Activated naive CD4-positive, alpha-beta T cell treated with Interleukin-2 at 50 U/mL for 16 hours (primary cell): ENCODE measurements around the gene ADGRB3.
A peak's percentile ranks its signal among the peaks of the same experiment; 100 is the strongest.
"Not testable (repeated sequence)": the region's sequence is repeated elsewhere in the genome, so short reads cannot be mapped to it uniquely, and the experiment has no call there.

ENCODE experiments used
- DNase-seq: peaks from one replicate; pipeline ENCODE4 v3.0.0-alpha.2; 2020

Gene ADGRB3

DNA sequence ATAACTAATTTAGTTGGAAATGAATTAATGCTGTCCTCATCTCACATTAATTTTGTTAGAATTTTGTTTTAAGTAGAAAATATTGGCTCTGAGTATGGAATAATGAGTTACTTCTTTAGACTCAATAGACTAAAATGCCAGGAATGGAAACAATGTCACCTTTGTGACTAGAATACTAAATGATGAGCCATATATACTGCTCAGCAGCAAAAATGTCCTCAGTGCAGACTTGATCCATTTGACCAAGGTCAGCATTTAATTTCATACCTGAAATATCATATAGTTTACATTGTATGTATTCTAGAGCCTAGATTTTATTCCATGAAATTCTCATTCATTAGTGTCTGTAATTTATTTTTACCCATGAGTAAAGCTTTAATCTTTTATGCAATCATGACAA is 217.7 kb downstream of the ADGRB3 start:
- DNase-seq: no peak

DNA sequence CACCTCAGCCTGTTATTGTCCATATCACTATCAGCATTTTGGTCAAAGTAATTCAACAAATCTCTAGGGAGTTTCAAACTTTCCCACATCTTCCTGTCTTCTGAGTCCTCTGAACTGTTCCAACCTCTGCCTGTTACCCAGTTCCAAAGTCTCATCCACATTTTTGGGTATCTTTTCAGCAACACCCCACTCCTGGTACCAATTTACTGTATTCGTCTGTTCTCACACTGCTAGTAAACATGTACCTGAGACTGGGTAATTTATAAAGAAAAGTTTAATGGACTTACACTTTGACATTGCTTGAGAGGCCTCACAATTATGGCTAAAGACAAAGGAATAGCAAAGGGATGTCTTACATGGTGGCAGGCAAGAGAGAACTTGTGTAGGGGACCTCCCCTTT is 224.2 kb downstream of the ADGRB3 start:
- DNase-seq: no peak

DNA sequence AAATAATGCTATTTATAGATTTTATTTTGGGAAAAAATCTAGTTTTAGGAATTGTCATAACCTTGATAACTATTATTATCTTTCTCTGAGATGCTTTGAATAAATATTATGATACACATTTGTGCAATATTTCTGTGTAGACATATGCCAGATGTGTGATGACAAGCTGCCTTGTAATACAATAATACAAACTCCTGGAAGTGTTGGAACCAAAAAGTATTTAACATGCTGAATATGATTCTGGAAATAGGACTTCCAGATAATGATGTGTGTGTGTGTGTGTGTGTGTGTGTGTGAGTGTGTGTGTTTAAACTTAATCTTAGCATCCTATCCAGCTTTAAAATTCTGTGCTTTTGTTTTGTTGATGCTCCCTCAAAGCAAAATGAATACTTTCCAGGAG is 233.6 kb downstream of the ADGRB3 start:
- DNase-seq: no peak

DNA sequence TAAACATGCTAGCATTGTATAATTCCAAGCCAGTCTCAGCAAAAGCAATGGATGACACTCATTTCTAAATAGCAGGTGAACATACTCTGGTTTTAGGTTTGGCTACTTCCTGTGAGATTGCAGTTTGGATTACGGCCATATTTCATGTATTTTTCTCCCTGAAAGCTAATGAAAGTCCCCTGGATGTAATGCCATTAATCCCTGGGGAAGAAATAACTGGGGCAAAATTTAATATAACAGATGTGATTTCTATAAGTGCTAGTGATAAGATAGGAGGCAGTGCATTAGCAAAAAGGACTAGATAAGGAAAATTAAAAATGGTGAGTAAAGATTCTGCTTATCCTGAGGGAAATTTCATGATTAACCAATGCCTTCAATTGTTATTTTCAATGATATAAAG is 238.2 kb downstream of the ADGRB3 start:
- DNase-seq: no peak

DNA sequence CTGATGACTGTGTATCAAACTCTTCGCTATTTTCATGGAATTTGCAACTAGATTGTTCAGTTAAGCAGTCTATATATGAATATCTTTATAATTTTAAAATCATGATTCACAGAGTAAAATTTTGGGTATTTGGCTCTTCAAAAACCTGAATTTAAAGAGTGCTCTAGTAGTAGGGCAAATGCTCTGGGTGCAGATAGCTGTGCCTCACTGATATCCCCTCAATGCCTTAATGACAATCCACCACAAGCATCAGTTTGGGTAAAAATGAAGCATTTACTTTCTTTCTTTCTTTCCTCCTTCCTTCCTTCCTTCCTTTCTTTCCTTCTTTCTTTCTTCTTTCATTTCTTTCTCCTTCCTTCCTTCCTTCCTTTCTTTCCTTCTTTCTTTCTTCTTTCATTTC is 239.7 kb downstream of the ADGRB3 start:
- no peak for DNase-seq

DNA sequence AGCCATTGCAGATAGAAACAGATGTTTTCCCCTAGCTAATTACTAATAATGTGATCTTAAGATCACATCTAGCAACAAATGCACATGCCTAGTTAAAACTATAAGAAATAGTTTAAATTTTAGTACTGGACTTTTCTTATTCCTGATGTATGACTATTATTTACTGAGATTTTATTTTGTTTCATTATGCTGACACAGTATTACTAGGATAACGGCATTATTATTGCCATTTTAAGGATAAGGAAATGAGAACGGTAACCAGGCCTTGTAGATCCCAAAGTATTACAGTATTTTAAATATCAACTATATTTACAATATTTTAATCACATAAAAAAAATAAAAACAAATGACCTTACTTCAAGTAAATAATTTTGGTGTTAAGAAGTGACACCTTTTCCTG is 240.3 kb downstream of the ADGRB3 start:
- no peak for DNase-seq

DNA sequence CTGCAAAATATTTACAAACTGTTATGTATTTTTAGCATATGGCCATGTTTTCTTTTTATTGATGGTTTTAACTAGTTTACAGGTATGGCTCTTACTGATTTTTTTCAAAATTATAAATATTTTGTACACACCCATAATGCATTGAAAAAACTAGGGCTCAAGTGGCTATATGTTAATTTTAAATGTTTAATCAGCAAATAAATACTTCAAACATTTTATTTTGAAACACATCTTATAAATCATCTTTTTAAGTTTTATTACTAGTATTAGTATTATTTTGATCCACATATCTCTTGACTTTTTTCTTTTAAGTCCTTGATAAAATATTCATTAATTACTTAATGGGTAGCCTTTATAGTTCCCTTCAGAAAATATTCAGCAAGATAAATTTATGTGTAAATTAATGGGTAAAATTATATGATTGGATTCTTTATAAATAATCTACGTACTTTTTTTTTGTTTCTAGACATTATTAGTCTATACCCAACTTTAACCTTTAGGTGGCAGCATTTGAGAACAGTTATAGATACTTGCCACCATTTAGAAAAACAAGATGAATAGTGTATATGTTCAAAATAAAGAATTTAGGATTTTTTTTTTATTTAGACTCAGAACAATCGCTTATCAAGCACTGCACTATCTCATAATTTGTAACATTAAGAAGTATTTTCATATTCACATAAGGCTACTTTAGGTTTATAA is 241.9 kb downstream of the ADGRB3 start:
- DNase-seq: no peak

DNA sequence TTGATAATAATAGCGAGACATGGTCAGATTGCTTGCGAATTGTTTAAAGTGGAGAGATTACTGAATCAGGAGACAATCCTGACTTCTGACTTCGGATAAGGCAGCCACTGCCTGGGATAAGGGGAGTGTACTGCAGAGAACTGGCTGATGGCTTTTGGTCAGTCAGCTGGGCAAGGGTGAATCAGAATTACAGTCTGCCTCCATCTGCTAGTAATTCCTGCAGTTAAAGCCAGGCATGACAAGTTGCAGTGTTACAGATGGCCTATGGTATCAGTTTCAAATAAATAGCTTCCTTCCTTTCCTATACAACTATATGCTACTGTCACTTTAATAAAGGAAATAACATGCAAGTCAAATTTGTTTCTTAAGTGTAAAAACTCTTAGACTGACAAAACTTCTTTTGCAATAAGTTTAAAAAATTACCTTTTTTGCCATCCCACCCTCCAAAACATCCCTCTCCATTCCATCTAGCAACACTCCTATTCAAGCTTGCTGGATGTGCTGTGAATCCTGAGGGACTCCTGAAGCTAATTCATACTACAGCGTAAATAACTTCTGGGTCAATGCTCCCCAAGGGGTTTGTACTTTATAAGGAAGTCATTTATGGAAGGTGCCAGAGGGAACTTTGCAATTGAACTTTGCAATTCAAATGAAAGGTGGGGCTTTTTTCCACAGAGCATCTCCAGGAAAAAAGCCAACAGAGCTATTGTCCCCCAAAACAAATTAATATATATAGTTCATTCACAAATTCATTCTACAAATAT is 245.2 kb downstream of the ADGRB3 start:
- DNase-seq: no peak

DNA sequence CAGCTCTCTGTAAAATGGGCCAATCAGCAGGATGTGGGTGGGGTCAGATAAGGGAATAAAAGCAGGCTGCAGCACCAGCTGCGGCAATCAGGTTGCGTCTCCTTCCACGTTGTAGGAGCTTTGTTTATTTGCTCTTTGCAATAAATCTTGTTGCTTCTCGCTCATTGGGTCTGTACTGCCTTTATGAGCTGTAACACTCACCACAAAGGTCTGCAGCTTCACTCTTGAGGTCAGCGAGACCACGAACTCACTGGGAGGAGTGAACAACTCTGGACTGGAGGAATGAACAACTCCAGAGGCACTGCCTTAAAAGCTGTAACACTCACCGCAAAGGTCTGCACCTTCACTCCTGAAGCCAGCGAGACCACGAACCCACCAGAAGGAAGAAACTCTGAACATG is 248.2 kb downstream of the ADGRB3 start:
- DNase-seq: not testable (repeated sequence)

DNA sequence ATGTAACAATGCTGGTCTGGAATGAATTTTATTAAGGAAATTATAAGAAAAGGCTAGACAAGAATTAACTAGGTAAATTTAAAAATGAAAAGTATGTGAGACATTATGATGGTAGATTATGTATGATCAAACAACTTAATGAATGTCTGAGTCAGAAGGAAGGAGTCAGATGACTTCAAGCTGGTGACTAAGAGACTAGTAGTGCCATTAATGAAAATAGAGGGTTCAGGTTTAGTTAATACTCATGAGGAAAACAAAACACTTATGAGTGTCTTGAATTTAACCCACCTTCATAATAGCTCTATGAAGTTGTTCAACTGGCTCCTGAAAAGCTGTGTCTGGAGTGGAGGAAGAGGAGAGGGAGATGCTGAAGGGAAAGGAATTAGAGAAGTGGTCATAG is 256.3 kb downstream of the ADGRB3 start:
- no peak for DNase-seq

DNA sequence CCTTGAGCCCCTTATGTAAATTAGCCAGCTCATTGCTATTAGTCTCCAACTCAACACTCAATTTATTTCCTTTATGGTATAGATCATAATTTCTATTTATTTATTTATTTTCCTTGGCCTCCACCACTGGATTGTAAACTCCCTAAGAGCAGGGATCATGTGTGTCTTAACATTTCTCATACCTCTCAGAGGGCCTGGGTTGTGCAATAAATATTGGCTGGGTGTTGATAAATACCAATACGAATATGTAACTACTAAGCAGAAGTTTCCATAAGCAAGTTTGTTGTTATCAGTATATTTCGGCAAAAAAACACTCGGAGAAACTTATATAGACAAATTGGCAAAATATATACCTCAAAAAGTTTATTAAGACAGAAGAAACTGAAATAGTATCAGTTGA is 257.4 kb downstream of the ADGRB3 start:
- DNase-seq: no peak

DNA sequence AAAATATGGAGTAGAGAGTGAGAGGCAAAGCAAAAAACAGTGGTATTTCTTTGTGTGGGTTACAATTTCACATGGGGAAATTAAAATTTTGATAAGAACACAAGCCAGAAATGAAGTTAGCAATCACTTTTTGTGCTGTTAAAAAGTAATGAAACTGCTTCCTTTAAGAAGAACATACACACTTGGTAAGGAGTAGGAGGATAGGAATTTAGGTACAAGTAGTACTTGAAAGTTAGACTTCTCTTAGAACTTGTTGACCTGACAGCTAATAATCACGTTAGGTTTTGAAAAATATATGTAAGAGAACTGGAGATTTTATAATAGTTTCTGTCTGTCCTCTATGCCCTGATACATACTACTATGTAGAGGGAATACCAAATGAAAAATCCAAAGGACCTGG is 260.8 kb downstream of the ADGRB3 start:
- no peak for DNase-seq

DNA sequence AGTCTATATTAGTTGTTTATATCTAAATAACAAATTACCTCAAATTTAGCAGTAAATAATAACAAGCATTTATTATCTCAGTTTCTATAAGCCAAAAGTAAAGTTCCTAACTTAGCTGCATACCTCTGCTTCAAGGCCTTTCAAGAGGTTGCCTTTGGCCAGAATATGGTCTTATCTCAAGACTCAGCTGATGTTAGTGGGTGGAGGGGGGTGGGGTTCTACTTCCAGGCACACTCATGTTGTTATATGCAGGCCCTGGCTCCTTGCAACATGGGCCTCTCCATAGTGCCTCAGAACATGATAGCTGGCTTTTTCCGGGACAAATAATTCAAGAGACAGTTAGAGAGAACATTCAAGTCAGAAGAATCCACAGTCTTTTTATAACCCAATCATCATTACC is 266.0 kb downstream of the ADGRB3 start:
- DNase-seq: no peak

DNA sequence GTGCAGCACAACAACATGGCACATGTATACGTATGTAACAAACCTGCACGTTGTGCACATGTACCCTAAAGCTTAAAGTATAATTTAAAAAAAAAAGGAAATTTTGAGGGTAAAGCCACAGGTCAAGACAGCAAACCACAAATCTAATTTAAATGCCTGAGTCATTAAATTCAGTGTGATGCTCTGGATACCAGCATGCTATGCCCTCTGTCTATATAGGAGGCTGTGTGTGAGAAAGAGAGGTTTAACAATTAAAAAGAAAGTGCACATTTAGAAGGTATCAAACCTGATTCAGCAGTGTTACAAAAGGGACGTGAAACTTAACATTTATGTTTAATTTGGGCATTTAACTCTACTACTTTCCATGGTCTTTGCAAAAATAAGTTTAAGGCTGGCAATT is 276.3 kb downstream of the ADGRB3 start:
- DNase-seq: no peak

DNA sequence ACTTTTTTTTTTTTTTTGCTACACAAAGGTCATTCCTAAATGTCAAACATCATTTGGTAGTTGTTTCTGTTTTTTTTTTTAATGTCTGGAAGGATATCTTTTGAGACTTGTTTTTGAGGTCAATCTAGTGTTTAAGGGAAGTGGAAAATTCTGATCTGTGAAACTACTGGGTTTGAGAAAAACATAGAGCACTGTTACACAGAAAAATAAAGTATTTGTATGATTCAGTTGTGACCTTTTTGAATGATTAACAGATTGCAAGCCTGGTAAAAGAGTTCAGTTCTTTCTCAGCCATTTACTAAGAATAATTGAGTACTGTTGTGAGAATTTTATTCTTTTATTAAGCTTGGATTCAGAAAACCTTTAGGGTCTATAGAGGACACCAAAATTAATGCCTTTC is 276.7 kb downstream of the ADGRB3 start:
- DNase-seq: no peak

DNA sequence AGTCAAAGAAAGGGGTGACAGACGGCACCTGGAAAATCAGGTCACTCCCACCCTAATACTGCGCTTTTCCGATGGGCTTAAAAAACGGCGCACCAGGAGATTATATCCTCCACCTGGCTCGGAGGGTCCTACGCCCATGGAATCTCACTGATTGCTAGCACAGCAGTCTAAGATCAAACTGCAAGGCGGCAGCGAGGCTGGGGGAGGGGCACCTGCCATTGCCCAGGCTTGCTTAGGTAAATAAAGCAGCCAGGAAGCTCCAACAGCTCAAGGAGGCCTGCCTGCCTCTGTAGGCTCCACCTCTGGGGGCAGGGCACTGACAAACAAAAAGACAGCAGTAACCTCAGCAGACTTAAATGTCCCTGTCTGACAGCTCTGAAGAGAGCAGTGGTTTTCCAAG is 277.7 kb downstream of the ADGRB3 start:
- DNase-seq: not testable (repeated sequence)

DNA sequence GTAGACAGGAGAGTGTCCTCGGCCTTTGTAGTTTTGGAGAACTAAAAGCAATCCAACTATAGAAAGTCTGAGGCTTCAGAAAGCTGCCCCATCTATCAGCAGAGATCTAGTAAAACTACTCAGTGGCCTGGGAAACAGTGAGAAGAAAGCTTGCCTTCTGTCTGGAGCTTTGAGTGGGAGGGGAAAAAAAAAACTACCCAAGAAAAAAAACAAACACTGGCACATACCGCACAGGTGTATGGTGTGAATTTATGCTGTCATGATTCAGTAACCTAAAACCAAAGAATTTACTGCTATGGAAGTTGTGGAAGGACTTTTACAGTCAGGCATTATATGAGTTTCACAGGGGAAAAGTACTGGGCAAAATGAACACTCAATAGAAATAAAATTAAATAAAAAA is 280.5 kb downstream of the ADGRB3 start:
- DNase-seq: no peak

DNA sequence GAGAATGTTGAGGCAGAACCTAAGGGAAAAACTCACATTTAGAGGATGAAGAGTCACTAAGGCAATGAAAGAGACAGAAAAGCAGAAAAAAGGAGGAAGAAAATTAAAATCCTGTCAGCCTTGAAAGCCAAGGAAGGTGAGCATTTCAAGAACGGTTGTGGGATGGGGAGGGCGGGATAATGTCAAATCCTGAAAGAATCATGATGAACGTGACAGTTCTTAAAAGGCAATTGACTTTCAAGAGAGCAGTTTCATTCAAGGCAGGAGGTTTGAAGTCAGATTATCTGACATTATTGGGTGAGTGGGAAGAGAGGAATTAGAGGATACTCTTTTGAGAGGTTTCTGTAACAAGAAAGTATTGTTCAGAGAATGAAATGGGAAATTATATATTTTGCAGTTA is 284.5 kb downstream of the ADGRB3 start:
- DNase-seq: no peak

DNA sequence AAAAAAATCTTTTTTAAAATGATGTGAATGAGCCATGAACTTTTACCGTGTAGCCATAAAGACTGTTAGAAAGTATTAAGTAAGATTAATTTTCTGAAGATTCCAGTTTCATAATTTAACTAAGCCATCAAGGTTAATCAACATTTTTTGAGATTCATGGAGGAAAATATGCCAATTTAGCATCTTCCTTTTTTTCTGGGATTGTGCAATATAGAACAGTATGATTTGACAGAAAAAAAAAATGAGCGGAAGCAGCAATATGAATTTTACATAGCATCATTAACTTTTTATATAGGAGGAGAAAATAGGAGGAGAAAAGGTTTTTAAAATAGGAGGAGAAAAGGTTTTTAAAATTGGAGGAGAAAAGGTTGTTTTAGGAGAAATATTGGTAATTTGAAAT is 306.3 kb downstream of the ADGRB3 start:
- DNase-seq: no peak

DNA sequence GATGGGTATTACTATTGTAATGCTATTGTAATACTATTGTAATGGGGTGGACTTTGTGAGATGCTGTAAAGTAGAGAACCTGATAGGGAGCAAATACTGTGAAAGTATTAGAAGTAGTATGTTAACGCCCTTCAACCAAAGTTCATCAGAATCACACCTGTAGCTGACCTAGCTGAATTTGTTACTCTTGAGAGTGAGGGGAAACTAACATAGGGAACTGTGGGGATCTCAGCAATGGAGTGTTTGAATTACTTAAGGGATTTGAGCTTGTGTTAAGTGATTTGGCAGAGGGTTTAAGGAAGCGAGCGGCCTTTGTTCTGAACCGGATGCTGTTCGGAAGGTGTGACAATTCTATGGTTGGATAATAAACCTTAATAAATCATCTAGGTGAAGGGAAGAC is 312.6 kb downstream of the ADGRB3 start:
- DNase-seq: no peak

DNA sequence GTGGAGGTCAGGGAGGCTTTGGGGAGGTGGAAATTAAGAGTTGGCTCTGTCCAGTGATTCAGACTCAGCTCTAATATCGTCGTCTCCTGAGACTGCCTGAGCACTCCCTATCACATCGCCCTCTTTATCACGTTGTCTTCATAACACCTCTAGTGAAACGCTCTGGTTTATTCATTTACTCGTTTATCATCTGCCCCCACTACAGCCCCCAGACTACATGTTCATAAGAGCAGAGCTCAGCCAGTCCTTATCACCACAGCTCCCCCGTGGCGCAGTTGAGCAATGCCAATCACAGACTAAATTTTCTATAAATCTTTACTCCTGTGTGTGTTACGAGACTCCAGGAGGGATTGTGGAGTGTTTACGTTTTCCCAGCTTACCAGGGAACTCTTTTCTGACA is 316.2 kb downstream of the ADGRB3 start:
- no peak for DNase-seq

DNA sequence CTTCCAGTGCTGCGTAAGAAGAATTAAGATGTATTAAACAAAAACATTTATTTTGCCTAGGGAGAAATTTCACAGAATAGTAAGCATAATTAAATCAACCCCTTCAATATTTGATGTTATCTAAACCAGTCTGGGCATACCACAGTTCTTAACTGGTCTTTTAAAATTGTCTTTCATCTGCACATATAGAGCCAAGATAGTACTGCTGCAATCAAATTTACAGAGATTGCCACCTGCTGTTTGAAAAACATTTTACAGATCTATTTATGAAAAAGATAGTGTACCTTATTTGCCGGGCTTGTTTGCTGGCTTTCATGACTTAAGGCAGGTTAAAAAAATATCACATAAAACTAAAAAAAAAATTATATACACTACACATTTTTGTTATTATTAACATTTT is 323.2 kb downstream of the ADGRB3 start:
- no peak for DNase-seq

DNA sequence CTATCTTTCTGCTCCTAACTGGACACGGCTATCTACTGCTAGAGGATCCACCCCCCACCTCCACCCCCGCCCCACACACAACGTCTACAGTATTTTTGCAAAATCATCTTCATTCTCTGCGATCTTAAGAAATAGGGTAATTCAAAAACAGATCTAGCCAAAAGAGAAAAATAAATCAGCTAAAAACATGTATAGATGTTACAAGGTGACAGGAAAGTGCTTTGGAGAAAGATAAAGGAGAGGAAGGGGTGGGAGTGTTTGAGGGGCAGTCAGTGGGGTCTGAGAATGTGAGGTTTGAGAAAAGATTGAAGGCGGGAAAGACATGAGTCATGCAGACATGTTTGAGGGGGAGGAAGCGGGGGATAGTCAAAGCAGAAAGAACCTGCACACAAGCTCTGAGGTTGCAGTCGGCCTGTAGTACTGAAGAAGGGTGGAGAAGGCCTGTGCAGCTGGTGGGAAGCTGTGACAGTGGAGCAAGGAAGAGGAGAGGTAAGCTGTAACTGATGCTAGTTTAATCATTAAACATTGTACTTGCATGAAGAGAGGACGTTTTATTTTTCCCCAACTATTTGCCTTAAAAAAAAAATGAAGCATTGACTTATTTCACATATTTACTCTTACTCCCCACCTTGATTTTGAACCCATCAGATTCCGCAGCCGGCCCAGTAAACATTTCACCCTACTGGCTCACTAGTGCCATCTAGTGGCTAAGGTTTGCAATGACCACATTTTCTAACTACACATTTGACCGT is 332.6 kb downstream of the ADGRB3 start:
- DNase-seq: peak; percentile 42

DNA sequence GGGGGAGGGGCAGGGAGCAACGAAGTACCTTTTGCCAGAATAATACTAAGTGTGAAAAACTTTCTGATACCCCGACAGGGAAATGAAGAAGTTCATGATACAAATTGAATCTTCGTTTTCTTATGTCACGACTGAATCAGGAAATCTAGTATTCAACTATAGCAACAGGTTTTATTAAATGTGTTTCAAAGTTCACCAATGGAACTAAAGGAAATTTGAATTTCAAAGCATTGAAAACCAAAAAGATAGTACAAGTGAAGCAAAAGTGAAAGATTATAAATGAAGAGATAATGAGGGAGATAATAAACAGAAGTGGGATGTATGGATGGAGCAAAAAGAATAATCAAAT is 333.2 kb downstream of the ADGRB3 start:
- DNase-seq: no peak
